H9 (cell line): ENCODE data around the gene MYL6B. TPM values are rescaled to one million over a fixed set of nuclear protein-coding genes. Genes with fewer than 3 reads are reported as not detected.
A peak's percentile ranks its signal among the peaks of the same experiment; 100 is the strongest.

ENCODE experiments used
- DNase-seq: peaks from one replicate; pipeline ENCODE4 v3.0.0-alpha.2; 2017
- H2AFZ ChIP-seq: one replicate; pipeline ENCODE4 v1.6.1; 2013; ENCODE audit warnings: mild to moderate bottlenecking, low read length, control low read depth, moderate library complexity
- H2AK5ac ChIP-seq: 2 replicates; pipeline ENCODE4 v1.6.1; 2013; ENCODE audit warnings: low read length, control low read depth, mixed read lengths; ENCODE audit not compliant: insufficient read length
- H2BK120ac ChIP-seq: one replicate; pipeline ENCODE4 v1.6.1; 2013; ENCODE audit warnings: low read depth, mild to moderate bottlenecking, low read length, control low read depth, inconsistent platforms; ENCODE audit not compliant: poor library complexity, severe bottlenecking
- H2BK12ac ChIP-seq: 2 replicates; pipeline ENCODE4 v1.6.1; 2013; ENCODE audit warnings: low read length, control low read depth, mixed read lengths, low read depth; ENCODE audit not compliant: insufficient read length
- H2BK15ac ChIP-seq: 2 replicates; pipeline ENCODE4 v1.6.1; 2013; ENCODE audit warnings: low read depth, low read length, control low read depth
- H2BK20ac ChIP-seq: one replicate; pipeline ENCODE4 v1.6.1; 2013; ENCODE audit warnings: low read depth, mild to moderate bottlenecking, low read length, control low read depth, inconsistent platforms; ENCODE audit not compliant: poor library complexity, severe bottlenecking
- H2BK5ac ChIP-seq: 2 replicates; pipeline ENCODE4 v1.6.1; 2013; ENCODE audit warnings: low read length, control low read depth, mixed read lengths; ENCODE audit not compliant: insufficient read length
- H3K14ac ChIP-seq: 2 replicates; pipeline ENCODE4 v1.6.1; 2013; ENCODE audit warnings: low read length, control low read depth; ENCODE audit not compliant: insufficient read depth
- H3K18ac ChIP-seq: 2 replicates; pipeline ENCODE4 v1.6.1; 2013; ENCODE audit warnings: low read depth, mild to moderate bottlenecking, mixed read lengths, low read length, control low read depth; ENCODE audit not compliant: insufficient read length
- H3K23ac ChIP-seq: 2 replicates; pipeline ENCODE4 v1.6.1; 2013; ENCODE audit warnings: low read length, control low read depth, mixed read lengths, low read depth; ENCODE audit not compliant: insufficient read length
- H3K23me2 ChIP-seq: 2 replicates; pipeline ENCODE4 v1.6.1; 2013; ENCODE audit warnings: low read depth, mild to moderate bottlenecking, mixed read lengths, low read length, control low read depth; ENCODE audit not compliant: insufficient read length, poor library complexity, severe bottlenecking
- H3K27ac ChIP-seq: 2 replicates; pipeline ENCODE4 v1.5.1; 2013; ENCODE audit warnings: low read length, control low read depth, mixed read lengths, low read depth; ENCODE audit not compliant: insufficient read length
- H3K27me3 ChIP-seq: 2 replicates; pipeline ENCODE4 v1.6.1; 2013; ENCODE audit warnings: low read length, control low read depth, inconsistent platforms; ENCODE audit not compliant: insufficient read depth
- H3K4ac ChIP-seq: 2 replicates; pipeline ENCODE4 v1.6.1; 2013; ENCODE audit warnings: low read depth, mild to moderate bottlenecking, control low read depth, inconsistent platforms, low read length, moderate library complexity
- H3K4me1 ChIP-seq: 2 replicates; pipeline ENCODE4 v1.6.1; 2013; ENCODE audit warnings: low read length, control low read depth, inconsistent platforms; ENCODE audit not compliant: insufficient read depth
- H3K4me2 ChIP-seq: 2 replicates; pipeline ENCODE4 v1.6.1; 2013; ENCODE audit warnings: low read length, control low read depth, mixed read lengths; ENCODE audit not compliant: insufficient read length, insufficient read depth
- H3K56ac ChIP-seq: 2 replicates; pipeline ENCODE4 v1.6.1; 2013; ENCODE audit warnings: low read depth, mild to moderate bottlenecking, mixed read lengths, low read length, control low read depth; ENCODE audit not compliant: insufficient read length
- H3K79me1 ChIP-seq: 2 replicates; pipeline ENCODE4 v1.6.1; 2013; ENCODE audit warnings: low read depth, mild to moderate bottlenecking, moderate library complexity, low read length, control low read depth, inconsistent platforms; ENCODE audit not compliant: insufficient read depth, poor library complexity, severe bottlenecking
- H3K79me2 ChIP-seq: 2 replicates; pipeline ENCODE4 v1.6.1; 2013; ENCODE audit warnings: low read length, control low read depth, inconsistent platforms; ENCODE audit not compliant: insufficient read depth
- H3K9ac ChIP-seq: 2 replicates; pipeline ENCODE4 v1.6.1; 2013; ENCODE audit warnings: low read length, control low read depth, mixed read lengths; ENCODE audit not compliant: insufficient read length; ENCODE audit errors: extremely low read depth
- H3K9me3 ChIP-seq: one replicate; pipeline ENCODE4 v1.6.1; 2013; ENCODE audit warnings: low read depth, low read length, inconsistent platforms; ENCODE audit not compliant: control insufficient read depth
- H3T11ph ChIP-seq: one replicate; pipeline ENCODE4 v1.6.1; 2013; ENCODE audit warnings: mild to moderate bottlenecking, low read length, control low read depth, inconsistent platforms
- H4K20me1 ChIP-seq: one replicate; pipeline ENCODE4 v1.6.1; 2013; ENCODE audit not compliant: control insufficient read depth, insufficient read length, insufficient read depth
- H4K5ac ChIP-seq: 2 replicates; pipeline ENCODE4 v1.6.1; 2013; ENCODE audit warnings: low read depth, mild to moderate bottlenecking, mixed read lengths, low read length, control low read depth; ENCODE audit not compliant: insufficient read length
- H4K8ac ChIP-seq: replicated peaks from 2 replicates; pipeline ENCODE4 v1.6.1; 2013; ENCODE audit warnings: low read length, control low read depth, mixed read lengths, low read depth; ENCODE audit not compliant: insufficient read length
- H4K91ac ChIP-seq: 2 replicates; pipeline ENCODE4 v1.6.1; 2013; ENCODE audit warnings: low read depth, mild to moderate bottlenecking, moderate library complexity, mixed read lengths, low read length, control low read depth; ENCODE audit not compliant: insufficient read length
- H3K27ac Mint-ChIP-seq, 3 experiments: 2 replicates in 2 of 3; 3 replicates in 1 of 3; pipeline ENCODE4 v1.8.0; 2020 to 2021; ENCODE audit warnings: mixed read lengths in 3 of 3, mild to moderate bottlenecking in 1 of 3, moderate library complexity in 1 of 3
- H3K27me3 Mint-ChIP-seq: 2 replicates; pipeline ENCODE4 v1.8.0; 2021; ENCODE audit warnings: low read depth, mild to moderate bottlenecking, moderate library complexity, mixed read lengths
- H3K36me3 Mint-ChIP-seq, 3 experiments: 2 replicates in 2 of 3; 3 replicates in 1 of 3; pipeline ENCODE4 v1.8.0; 2020 to 2021; ENCODE audit warnings: low read depth in 3 of 3, mixed read lengths in 3 of 3; ENCODE audit not compliant: insufficient read depth in 1 of 3
- H3K4me1 Mint-ChIP-seq, 2 experiments: 2 replicates each; pipeline ENCODE4 v1.8.0; 2020; ENCODE audit warnings: mixed read lengths in 2 of 2
- H3K4me3 Mint-ChIP-seq, 2 experiments: 2 replicates in 1 of 2; 3 replicates in 1 of 2; pipeline ENCODE4 v1.8.0; 2020 to 2021; ENCODE audit warnings: mild to moderate bottlenecking in 2 of 2, mixed read lengths in 2 of 2, moderate library complexity in 1 of 2
- H3K9me3 Mint-ChIP-seq, 2 experiments: 2 replicates in 1 of 2; 3 replicates in 1 of 2; pipeline ENCODE4 v1.8.0; 2020; ENCODE audit warnings: mild to moderate bottlenecking in 2 of 2, mixed read lengths in 2 of 2, moderate library complexity in 1 of 2
- WGBS: extraction: QIAGEN DNeasy Blood & Tissue Kit; methylation state at CpG from one replicate; pipeline ENCODE4 v1.1.7; 2013; ENCODE audit warnings: missing lambda C conversion rate, low lambda C conversion rate, mixed read lengths; ENCODE audit not compliant: insufficient read length; ENCODE audit errors: extremely low coverage; 5-methylcytosine and 5-hydroxymethylcytosine counted together
- total RNA-seq: library from RNA; stranded (reverse); gene quantifications from 2 replicates; pipeline ENCODE4 v1.2.1, GENCODE V29; 2021
- TF ChIP-seq, protein P1 (sequence below): fragments of 200-600 bp; sonication (generic); conservative IDR thresholded peaks from 3 replicates; pipeline ENCODE4 v1.8.0; 2021; ENCODE audit warnings: antibody characterized with exemption, mild to moderate bottlenecking

MYL6B gene
- total RNA-seq, 1 experiment from 2014 or later: 165 TPM

GRCh38 chr12:56118688-56119357 lies 33.6 kb upstream of the MYL6B start:
- no peak overlapping the region for H2BK12ac ChIP-seq
- H4K20me1 ChIP-seq: no peaks in the 10 kb centered on the region
- H4K8ac ChIP-seq: no peak overlapping the region
- H4K5ac ChIP-seq: no peak overlapping the region
- H3K4me1 ChIP-seq: no peaks in the 10 kb centered on the region; the same call in 1 of the 2 replicates
- H2BK5ac ChIP-seq: no peak overlapping the region
- Mint-ChIP-seq H3K4me1 (peaks cover 25 to 27% of the 10 kb centered on the region in 2 experiments), H3K27me3 (peaks cover 2% of the 10 kb centered on the region; the same call in 1 of the 2 replicates), H3K27ac (peak overlapping the region; percentile 74 to 99 (median 94)), H3K4me3 (peak overlapping the region; percentile 97 to 98), H3K9me3 (peaks cover 3 to 7% of the 10 kb centered on the region in 2 experiments; a peak in 2 of 5 replicates), H3K36me3 (peaks cover 29 to 49% (median 39%) of the 10 kb centered on the region in 3 experiments)
- peaks cover 3% of the 10 kb centered on the region; the same call in 1 of the 2 replicates for H3K79me2 ChIP-seq
- H2AK5ac ChIP-seq: no peak overlapping the region
- peak overlapping the region; percentile 70 for H3K4me2 ChIP-seq
- H3K27ac ChIP-seq: no peak overlapping the region
- H3T11ph ChIP-seq: no peak overlapping the region
- no peak overlapping the region for H3K14ac ChIP-seq
- DNase-seq: no peak
- no peak overlapping the region for H3K56ac ChIP-seq
- H3K9me3 ChIP-seq: no peaks in the 10 kb centered on the region
- H3K79me1 ChIP-seq: no peaks in the 10 kb centered on the region
- TF ChIP-seq, protein P1, sequence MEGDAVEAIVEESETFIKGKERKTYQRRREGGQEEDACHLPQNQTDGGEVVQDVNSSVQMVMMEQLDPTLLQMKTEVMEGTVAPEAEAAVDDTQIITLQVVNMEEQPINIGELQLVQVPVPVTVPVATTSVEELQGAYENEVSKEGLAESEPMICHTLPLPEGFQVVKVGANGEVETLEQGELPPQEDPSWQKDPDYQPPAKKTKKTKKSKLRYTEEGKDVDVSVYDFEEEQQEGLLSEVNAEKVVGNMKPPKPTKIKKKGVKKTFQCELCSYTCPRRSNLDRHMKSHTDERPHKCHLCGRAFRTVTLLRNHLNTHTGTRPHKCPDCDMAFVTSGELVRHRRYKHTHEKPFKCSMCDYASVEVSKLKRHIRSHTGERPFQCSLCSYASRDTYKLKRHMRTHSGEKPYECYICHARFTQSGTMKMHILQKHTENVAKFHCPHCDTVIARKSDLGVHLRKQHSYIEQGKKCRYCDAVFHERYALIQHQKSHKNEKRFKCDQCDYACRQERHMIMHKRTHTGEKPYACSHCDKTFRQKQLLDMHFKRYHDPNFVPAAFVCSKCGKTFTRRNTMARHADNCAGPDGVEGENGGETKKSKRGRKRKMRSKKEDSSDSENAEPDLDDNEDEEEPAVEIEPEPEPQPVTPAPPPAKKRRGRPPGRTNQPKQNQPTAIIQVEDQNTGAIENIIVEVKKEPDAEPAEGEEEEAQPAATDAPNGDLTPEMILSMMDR: no peak
- H3K23me2 ChIP-seq: peaks cover 8% of the 10 kb centered on the region
- no peak overlapping the region for H2BK120ac ChIP-seq
- no peak overlapping the region for H4K91ac ChIP-seq
- H3K4ac ChIP-seq: no peak overlapping the region
- H3K9ac ChIP-seq: peak overlapping the region; percentile 61
- no peak overlapping the region for H2BK20ac ChIP-seq
- H2BK15ac ChIP-seq: no peak overlapping the region
- no peak overlapping the region for H3K18ac ChIP-seq
- no peak overlapping the region for H3K23ac ChIP-seq
- no peaks in the 10 kb centered on the region for H3K27me3 ChIP-seq
- no peak overlapping the region for H2AFZ ChIP-seq
- WGBS: no CpG with 5 or more reads among the region's 13 CpGs
